GM18519 (cell line): ENCODE measurements around the gene PRLHR.
"Not testable (repeated sequence)": the region's sequence is repeated elsewhere in the genome, so short reads cannot be mapped to it uniquely, and the experiment has no call there.

Source experiments
- ATAC-seq: cut with Tn5 transposase; IDR thresholded peaks from one replicate; pipeline ENCODE4 v1.9.1; 2021; ENCODE audit warnings: mild to moderate bottlenecking, moderate library complexity; ENCODE audit not compliant: unreplicated experiment, low FRiP score

Gene PRLHR

GRCh38 chr10:118595598-118596425 is at the start of gene PRLHR:
Gene PRLHR (minus strand): TSS chr10:118595648. CDS start chr10:118595244, 404 bp downstream.
- ATAC-seq, result no peak

DNA sequence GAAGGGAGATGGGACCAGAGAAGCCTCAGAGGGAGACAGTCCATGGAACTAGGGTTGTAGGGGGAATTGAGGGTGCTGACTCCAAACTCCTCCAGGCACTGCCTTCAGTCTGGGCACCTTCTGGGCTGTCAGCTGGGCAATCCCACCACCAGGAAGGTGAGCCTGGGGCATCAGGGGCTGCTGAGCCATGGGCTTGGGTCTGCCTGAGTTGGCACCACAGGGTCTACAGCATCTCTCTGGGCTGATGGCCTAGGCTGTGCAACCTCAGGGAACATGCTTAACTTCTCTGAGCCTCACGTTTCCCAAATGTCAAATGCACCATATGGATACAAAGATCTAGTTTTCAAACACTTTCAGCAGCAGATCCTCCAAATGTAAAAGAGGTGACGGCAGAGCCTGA is 46.8 kb upstream of the PRLHR start:
- ATAC-seq, result no peak

DNA sequence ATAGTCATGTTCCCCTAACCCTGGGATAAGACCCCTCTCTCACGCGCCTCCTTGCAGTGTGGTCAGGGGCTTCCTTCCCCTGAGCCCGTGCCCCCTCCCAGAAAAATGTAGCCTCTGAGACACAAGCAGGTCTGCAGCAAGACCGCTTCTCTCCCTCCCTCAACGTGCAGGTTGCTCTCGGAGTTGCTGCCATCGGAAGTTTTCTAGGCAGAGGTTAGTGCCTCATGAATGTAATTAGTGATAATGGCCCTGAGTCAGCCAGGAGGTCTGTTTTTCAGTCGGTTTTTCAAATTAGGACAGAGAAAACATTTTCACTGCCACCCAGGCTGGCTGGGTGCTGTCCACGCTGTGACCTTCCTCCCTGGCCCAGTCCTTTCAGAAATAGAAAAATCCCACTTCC is 43.2 kb upstream of the PRLHR start:
- ATAC-seq, result no peak

DNA sequence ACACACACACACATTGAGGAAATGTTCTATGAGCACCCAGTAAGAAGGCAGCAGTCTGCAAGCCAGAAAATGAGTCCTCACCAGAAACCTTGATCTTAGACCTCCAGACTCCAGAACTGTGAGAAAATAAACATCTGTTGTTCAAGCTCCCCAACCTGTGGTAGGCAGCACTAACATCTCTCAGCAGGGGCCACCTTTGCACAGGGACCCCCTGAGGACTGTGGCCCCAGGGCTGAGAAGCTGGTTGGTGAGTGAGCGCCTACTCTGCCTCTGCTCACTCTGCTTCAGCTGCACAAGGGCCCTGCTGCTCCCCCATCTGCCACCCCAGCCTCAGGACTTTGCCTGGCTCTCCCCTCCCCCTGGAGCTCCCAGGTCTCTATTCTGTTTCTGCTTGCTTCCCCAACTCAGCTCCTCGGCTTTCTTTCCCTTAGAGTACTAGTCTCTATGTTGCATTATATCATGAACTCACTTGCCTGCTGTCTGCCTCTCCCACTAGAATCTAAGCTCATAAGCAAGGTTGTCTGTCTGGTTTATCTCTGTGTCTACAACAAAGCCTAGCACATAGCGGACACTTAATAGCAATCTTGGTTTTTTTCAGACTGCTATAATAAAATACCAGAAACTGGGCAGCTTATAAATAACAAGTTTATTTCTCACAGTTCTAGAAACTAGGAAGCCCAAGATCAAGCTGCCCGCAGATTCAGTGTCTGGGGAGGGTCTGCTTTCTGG is 40.4 kb upstream of the PRLHR start:
- ATAC-seq, result no peak

DNA sequence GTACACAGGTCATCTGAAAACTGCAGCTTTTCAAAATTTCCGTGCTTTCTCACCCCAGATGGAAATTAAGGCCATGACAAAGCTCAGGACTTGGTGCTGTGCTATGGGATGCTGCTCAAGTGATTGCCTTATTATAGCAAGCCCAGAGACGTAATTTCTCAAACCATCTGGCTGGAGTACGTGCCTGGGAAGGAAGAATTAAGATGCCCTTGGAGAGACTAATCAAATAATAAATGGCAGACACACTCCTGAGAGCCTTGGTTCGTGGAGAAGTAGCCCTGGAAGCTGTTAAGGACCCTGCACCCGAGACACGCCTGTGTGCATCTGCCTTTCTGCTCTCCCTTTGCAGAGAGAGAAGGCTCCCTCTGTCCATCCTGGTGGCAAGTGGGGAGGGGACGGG is 38.3 kb upstream of the PRLHR start:
- no peak for ATAC-seq

DNA sequence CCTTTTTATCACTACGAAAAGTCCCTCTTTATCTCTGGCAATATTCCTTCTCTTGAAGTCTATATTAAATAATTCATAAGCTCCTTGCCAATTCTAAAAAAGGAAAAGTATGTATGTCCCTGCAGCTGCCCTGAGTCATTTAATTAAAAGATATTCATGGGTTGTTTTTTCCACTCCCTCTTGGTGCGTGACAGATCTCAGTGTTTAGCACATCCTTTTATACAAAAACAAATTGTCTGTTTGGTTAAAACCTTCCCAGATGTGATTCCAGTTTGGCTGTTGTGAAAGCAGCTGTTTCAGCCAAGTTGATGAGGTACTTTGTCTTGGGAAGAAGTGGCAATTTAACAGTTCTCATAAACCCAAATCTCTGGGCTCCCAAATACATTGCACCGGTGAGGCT is 33.8 kb upstream of the PRLHR start:
- ATAC-seq, result no peak

DNA sequence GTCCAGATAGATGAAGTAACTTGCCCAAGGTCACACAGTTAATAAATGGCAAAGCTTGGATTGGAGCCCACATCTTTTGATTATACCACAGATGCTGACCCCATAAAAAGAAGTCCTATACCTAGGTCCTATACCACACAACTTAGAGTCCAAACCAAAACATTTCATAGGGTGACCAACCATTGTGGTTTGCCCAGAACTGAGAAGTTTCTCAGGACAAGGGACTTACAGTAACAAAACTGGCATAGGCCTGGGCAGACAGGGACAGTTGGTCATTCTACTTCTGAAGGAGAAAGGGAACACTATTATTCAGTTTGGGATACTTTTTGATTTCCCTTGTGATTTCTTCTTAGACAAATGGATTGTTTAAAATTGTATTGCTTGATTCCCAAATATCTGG is 32.9 kb upstream of the PRLHR start:
- ATAC-seq, result no peak

GRCh38 chr10:118626953-118627352 is 31.5 kb upstream of the PRLHR start:
- ATAC-seq, result no peak

- ATAC-seq, result no peak
Measured at GRCh38 chr10:118625504-118625903, 30.1 kb upstream of the PRLHR start.

GRCh38 chr10:118624747-118625146 is 29.3 kb upstream of the PRLHR start:
- no peak for ATAC-seq

- no peak for ATAC-seq
Measured at GRCh38 chr10:118621304-118621942, 26.0 kb upstream of the PRLHR start.

DNA sequence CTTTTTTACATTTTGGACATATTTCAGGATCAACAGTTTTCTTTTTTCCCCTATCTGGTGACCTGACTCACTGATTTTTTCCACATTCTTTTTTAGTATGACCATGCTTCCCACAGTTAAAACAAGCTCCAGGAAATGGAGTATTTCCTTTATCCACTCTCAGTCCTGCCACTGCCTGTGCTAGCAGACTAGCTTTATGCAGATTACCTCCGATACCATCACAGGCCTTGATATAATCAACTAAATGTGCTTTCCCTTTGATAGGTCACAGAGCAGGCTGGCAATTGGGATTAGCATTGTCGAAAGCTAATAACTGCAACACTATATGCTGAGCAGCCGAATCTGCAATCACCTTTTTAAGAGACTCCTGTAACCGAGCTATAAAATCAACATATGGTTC is 18.4 kb upstream of the PRLHR start:
- ATAC-seq, result not testable (repeated sequence)

DNA sequence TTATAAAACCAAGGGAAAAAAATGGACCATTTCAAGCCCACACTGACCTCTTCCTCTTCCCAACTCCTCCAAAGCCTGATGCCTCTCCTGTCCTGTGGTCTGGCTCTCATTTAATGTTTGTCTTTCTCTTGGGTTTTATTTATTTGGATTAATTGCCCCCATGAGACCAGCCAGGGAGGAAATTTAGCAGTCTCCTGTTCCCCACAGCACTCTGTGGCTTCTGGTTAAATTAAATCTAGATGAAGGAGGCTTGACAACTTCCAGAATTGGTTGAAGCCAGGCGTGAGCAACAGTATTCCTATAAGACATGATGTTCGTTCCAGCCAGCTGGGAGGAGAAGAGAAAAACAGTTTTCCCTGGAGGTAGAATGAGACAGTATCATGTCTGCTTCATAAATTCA is 15.1 kb upstream of the PRLHR start:
- ATAC-seq, result no peak

DNA sequence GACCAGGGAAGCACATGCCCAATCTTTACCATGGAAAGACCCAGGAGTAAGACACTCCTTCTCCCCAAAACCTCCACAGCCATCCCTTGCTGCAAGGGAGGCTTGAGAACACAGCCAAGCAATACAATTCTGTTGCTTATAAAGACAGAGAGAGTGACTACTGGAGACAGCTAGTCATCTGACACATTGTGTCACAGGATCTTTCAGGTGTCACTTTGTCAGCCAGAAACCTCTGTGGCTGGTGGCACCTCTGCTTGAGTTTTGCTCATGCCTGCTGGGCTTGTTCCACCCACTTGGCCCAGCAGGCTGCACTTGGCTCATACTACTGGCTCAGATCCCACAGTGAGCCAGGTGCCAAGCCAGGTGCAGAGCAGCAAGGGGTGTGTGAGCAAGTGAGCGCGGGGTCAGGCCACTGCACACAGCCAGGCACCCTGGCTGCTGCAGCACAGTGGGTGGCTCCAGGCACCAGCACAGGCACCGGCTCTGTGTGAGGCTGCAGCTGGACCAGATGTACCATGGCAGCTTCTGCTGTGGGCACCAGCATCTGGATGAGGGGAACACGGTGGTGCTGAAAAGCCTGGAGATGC is 12.4 kb upstream of the PRLHR start:
- no peak for ATAC-seq

GRCh38 chr10:118605694-118606093 is 10.2 kb upstream of the PRLHR start:
- ATAC-seq, result no peak

DNA sequence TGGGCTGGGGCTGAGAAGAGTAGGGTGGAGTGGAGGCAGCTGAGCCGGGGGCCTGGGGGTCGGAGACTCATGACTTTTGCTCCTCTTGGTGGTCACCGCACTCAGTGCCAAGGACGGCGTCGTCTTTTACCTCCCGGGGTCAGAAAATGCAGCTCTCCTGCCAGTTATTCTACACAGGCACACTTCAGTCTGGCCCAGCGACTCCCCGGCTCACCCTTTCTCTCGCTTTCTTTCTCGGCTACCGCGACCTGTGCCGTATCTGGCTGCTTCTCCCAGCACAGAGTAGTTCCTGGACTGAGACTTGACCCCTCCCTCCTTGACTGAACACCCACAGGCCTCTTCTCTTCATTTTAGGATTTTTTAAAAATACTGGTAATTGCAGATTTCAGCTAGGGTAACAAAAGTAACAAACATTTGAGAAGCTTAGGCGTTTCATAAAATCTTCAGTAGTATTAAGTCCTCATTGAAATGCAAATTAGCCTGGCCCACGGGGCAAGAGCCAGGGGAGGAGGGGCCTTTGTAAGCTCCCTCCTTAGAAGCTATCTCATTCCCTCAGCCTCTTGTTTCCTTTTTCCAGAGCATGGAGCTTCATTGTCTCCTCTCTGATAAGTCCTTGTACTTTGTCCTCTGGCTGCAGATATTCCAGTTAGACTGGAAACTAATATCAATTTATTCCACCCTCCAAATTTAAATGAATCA is 1.1 kb upstream of the PRLHR start:
- no peak for ATAC-seq

DNA sequence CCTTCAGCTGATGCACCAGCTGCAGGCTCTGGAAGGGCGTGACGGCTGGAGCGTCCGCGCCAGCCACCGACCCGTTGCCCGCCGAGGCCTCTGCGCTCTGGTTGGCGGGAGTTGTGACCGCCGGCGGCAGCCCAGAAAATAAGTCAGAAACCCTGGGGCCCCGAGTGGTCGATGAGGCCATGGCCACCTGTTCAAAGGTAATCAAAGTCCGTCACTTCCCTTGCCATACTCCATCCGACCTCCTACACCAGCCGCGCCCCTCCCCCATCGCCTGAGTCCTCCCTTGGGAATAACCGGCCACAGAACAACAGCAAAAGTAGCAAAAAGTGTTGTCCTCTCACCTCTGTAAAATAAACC is 406 bp downstream of the PRLHR start:
- no peak for ATAC-seq

GRCh38 chr10:118594392-118595063 is 920 bp downstream of the PRLHR start:
- ATAC-seq, result no peak

- ATAC-seq, result no peak
Measured at GRCh38 chr10:118592675-118593330, 2.6 kb downstream of the PRLHR start.

GRCh38 chr10:118590334-118590733 is 5.1 kb downstream of the PRLHR start:
- no peak for ATAC-seq
